Measurements from ENCODE around the gene STOX2. TPM values are rescaled to one million over a fixed set of nuclear protein-coding genes. Genes with fewer than 3 reads are reported as not detected.

The STOX2 gene
- total RNA-seq, 4 donors from 2014 or later, result 3.5 to 23.1 (median 7.6) TPM

- H3K27me3 ChIP-seq, result no peaks in the 10 kb centered on the region
- no peak overlapping the region for H3K4me3 ChIP-seq
- TF ChIP-seq CTCF (IDR thresholded peaks at IDR 0.05) (no peak), POLR2A (IDR thresholded peaks at IDR 0.05) (no peak)
- H3K4me1 ChIP-seq, result no peaks in the 10 kb centered on the region
- no peaks in the 10 kb centered on the region for H3K36me3 ChIP-seq
- H3K27ac ChIP-seq, result no peak overlapping the region
- no peaks in the 10 kb centered on the region for H3K9me3 ChIP-seq
- DNase-seq, result no peak
Measured at GRCh38 chr4:183968502-183968901, 63.4 kb downstream of the STOX2 start.

GRCh38 chr4:183968931-183969330 is 63.8 kb downstream of the STOX2 start:
- Histone ChIP-seq H3K27ac (no peak overlapping the region), H3K9me3 (no peaks in the 10 kb centered on the region), H3K36me3 (no peaks in the 10 kb centered on the region), H3K4me3 (no peak overlapping the region), H3K27me3 (no peaks in the 10 kb centered on the region), H3K4me1 (no peaks in the 10 kb centered on the region)
- TF ChIP-seq CTCF (IDR thresholded peaks at IDR 0.05) (no peak), POLR2A (IDR thresholded peaks at IDR 0.05) (no peak)
- no peak for DNase-seq

DNA sequence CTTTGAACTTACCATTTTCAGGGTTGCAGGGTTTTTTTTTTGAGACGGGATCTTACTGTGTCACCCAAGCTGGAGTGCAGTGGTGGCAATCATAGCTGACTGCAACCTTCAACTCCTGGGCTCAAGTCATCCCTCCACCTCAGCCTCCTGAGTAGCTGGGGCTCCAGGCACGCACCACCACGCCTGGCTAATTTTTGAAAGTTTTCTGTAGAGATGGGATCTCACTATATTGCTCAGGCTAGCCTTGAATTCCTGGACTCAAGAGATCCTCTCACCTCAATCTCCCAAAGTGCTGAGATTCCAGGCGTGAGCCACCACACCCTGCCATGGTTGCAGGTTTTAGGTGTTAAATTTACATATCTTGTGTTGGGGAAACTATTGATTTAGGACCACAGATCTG is 64.5 kb downstream of the STOX2 start:
- DNase-seq, result no peak
- no peaks in the 10 kb centered on the region for H3K4me1 ChIP-seq
- H3K27me3 ChIP-seq, result no peaks in the 10 kb centered on the region
- no peaks in the 10 kb centered on the region for H3K36me3 ChIP-seq
- H3K4me3 ChIP-seq, result no peak overlapping the region
- H3K27ac ChIP-seq, result no peak overlapping the region
- H3K9me3 ChIP-seq, result no peaks in the 10 kb centered on the region
- TF ChIP-seq POLR2A (IDR thresholded peaks at IDR 0.05) (no peak), CTCF (IDR thresholded peaks at IDR 0.05) (no peak)

- no peak for TF ChIP-seq CTCF (IDR thresholded peaks at IDR 0.05)
- TF ChIP-seq POLR2A (IDR thresholded peaks at IDR 0.05), result no peak
- H3K4me1 ChIP-seq, result no peaks in the 10 kb centered on the region
- DNase-seq, result no peak
- H3K4me3 ChIP-seq, result no peak overlapping the region
- H3K27ac ChIP-seq, result no peak overlapping the region
- no peaks in the 10 kb centered on the region for H3K36me3 ChIP-seq
- H3K9me3 ChIP-seq, result no peaks in the 10 kb centered on the region
- no peaks in the 10 kb centered on the region for H3K27me3 ChIP-seq
Measured at GRCh38 chr4:183971929-183972490, 66.9 kb downstream of the STOX2 start.

DNA sequence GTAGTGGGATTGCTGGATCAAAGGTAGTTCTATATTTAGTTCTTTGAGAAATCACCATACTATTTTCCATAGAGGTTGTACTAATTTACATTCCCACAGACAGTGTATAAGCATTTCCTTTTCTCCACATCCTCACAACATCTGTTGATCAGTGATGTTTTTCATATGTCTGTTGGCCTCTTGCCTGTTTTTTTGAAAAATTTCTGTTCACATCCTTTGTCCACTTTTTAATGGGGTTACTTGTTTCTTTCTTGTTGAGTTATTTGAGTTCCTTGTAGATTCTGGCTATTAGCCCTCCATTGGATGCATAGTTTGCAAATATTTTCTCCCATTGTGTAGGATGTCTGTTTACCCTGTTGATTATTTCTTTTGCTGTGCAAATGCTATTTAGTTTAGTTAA is 72.6 kb downstream of the STOX2 start:
- H3K4me3 ChIP-seq, result no peak overlapping the region
- DNase-seq, result no peak
- H3K4me1 ChIP-seq, result no peaks in the 10 kb centered on the region
- H3K36me3 ChIP-seq, result no peaks in the 10 kb centered on the region
- TF ChIP-seq POLR2A (IDR thresholded peaks at IDR 0.05), result no peak
- TF ChIP-seq CTCF (IDR thresholded peaks at IDR 0.05), result no peak
- H3K27ac ChIP-seq, result no peak overlapping the region
- H3K27me3 ChIP-seq, result no peaks in the 10 kb centered on the region
- no peaks in the 10 kb centered on the region for H3K9me3 ChIP-seq

DNA sequence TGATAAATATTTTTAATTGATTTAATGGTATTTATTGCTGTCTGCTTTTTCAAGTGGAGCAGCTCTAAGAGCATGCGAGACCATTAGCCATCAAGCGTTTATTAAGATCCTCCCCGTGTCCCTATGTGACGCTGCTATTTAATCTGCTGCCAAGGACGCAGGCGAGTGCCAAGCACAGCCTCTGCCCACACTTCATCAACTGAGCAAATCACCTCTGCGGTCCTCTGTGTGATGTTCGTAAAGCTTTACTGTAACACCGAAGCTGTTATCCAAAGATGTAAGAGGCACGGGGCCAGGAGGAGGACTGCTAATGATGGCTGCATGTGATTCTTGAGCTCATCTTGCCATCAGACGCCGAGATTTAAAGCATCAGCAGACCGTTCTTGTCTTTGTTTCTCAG is 79.5 kb downstream of the STOX2 start:
- Histone ChIP-seq H3K27me3 (no peaks in the 10 kb centered on the region), H3K36me3 (no peaks in the 10 kb centered on the region), H3K4me3 (no peak overlapping the region), H3K4me1 (no peaks in the 10 kb centered on the region), H3K9me3 (no peaks in the 10 kb centered on the region), H3K27ac (no peak overlapping the region)
- DNase-seq, result no peak
- no peak for TF ChIP-seq CTCF (IDR thresholded peaks at IDR 0.05)
- TF ChIP-seq POLR2A (IDR thresholded peaks at IDR 0.05), result no peak

Measured in Peyer's patch (tissue), 4 donors.